CD4-positive, alpha-beta T cell treated with Interleukin-21 for 1 hour (primary cell): ENCODE data around the gene MTAP.

Source experiments
- DNase-seq: peaks from one replicate; pipeline ENCODE4 v3.0.0-alpha.2; 2020

MTAP gene

DNA sequence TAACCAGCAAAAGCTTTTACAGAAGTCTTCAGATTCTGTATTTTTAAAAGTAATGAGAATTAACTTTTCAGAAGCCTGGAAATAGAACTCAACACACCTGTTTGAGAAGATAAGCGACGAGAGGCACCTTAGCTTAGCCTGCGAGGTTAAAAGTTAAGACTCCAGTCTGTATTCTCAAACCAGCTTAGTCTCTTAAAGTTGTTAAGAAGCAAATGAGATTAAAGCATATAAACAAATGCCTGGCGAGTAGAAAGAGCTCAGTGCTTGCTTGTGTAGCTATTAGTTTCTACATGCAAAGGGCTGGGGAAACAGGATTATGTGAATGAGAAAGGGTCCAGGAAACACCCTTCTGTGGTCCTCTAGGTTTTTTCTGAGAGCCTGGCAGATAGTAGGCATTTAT, 51.7 kb downstream of the MTAP start:
- DNase-seq, result no peak

DNA sequence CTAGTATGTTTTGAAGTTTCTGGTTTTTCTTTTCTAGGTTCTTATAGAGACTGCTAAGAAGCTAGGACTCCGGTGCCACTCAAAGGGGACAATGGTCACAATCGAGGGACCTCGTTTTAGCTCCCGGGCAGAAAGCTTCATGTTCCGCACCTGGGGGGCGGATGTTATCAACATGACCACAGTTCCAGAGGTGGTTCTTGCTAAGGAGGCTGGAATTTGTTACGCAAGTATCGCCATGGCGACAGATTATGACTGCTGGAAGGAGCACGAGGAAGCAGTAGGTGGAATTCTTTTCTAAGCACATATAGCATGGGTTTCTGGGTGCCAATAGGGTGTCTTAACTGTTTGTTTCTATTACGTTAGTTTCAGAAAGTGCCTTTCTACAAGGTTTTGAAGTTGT, 52.2 kb downstream of the MTAP start:
- no peak for DNase-seq

GRCh38 chr9:21856301-21857094, 54.1 kb downstream of the MTAP start:
- no peak for DNase-seq

DNA sequence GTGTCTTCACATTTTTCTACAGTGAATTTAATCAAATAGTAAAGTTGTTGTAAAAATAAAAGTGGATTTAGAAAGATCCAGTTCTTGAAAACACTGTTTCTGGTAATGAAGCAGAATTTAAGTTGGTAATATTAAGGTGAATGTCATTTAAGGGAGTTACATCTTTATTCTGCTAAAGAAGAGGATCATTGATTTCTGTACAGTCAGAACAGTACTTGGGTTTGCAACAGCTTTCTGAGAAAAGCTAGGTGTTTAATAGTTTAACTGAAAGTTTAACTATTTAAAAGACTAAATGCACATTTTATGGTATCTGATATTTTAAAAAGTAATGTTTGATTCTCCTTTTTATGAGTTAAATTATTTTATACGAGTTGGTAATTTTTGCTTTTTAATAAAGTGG, 60.4 kb downstream of the MTAP start:
- DNase-seq, result no peak

DNA sequence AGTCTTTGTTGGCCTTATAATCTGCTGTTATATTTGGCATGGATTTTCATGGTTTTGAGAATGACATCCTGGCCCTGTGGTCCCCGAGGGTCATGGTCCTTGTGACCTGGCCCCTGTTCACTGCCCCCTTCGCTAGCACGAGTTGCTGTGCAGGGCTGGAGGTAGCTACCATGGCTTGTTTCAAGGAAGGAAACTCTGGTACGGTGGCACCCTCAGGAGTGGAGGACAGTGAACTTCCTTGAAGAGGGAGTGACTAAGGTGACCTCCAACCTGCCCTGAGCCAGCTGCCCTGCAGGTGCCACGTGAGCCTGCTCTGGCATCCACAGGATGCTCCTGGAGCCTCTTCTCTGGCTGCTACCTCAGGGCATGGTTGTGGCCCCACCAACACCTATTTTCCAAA, 62.1 kb downstream of the MTAP start:
- no peak for DNase-seq

- DNase-seq, result no peak
Measured at GRCh38 chr9:21866302-21866701, 63.9 kb downstream of the MTAP start.

- DNase-seq, result no peak
Measured at GRCh38 chr9:21871256-21871975, 69.0 kb downstream of the MTAP start.

DNA sequence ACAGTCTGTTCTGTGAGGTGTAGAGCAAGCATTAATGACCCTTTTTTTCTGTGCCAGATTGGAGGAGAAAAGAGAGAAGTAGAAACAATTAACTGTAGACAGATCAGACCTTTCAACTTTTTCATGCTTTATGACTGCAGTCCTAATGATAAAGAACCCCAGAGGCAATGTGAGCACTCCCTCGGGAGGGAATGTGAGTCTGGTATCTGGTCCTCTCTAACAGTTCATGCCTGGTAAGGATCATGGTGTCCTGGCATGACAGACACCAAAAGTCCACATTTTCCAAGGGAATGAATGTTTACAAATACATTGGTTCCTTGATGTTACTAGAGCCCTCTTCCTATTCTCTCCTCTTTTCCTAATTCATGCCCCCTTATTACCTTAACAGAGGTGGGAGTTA, 70.3 kb downstream of the MTAP start:
- DNase-seq, result no peak

GRCh38 chr9:21873540-21874221, 71.2 kb downstream of the MTAP start:
- no peak for DNase-seq

DNA sequence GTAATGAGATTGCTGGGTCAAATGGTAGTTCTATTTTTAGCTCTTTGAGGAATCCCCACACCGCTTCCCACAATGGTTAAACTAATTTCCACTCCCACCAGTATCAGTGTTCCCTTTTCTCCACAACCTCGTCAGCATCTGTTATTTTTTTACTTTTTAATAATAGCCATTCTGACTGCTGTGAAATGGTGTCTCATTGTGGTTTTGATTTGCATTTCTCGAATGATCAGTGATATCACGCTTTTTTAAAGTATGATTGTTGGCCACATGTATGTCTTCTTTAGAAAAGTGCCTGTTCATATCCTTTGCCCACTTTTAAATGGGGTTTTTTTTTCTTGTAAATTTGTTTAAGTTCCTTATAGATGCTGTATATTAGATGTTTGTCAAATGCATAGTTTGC, 73.5 kb downstream of the MTAP start:
- DNase-seq, result no peak

GRCh38 chr9:21883642-21884041, 81.2 kb downstream of the MTAP start:
- no peak for DNase-seq

GRCh38 chr9:21889673-21890072, 87.2 kb downstream of the MTAP start:
- DNase-seq, result no peak

- no peak for DNase-seq
Measured at GRCh38 chr9:21890696-21891095, 88.3 kb downstream of the MTAP start.

DNA sequence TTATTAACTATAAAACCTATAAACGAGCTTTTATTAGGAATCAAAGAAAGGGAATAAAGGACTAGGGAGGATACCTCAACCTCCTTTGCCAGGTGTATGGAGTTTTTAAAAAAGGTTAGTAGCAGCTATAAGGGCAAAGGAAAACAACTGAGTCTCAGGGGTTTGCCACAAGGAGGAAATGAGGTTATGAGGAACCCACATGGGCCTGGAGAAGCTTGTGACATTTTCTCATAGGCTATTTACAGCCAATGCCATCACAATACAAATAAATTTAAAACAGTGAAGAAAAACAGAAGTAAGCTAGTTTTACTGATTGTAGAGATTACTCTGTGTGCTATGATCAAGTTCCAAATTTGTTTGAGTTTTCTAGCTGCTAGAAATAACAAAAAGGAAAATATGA, 99.1 kb downstream of the MTAP start:
- no peak for DNase-seq

DNA sequence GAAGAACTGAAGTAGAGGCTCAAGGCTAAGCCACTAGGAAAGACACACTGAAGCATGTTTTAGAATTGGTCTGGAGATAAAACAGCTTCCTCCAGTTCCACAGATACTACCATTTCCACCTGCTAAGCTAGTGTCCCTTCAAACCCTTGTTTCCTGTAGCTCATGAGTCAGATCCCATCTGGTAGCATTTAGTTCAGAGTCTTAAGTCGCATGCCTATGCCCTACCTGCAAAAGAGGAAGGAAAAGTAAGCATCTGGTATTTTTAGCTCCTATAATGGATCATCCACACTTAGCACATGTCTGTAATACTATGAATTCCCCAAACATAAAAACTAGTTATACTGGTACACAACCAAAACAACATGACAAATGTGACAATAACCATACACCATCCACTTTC, 99.7 kb downstream of the MTAP start:
- DNase-seq, result no peak

GRCh38 chr9:21903380-21903965, 101.0 kb downstream of the MTAP start:
- no peak for DNase-seq

GRCh38 chr9:21904371-21904770, 101.9 kb downstream of the MTAP start:
- no peak for DNase-seq

DNA sequence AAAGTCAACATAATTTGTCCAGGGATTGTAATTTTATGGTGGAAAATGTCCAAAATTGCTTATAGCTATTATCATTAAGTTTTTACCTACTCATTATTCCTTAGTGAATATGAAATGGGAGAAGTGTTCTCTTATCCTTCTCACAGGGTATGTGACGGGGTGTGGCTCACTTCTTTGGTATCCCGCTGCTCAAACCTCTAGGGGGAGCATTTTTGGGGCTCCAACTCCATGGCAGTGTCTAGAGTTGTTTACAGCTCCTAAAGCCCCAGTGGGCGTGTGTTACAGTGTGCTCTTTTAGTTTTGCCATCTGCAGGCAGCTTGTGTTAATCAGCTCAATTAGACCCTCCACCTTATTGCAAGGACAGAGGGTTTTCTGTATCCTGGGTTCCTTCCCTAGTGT, 102.3 kb downstream of the MTAP start:
- no peak for DNase-seq

DNA sequence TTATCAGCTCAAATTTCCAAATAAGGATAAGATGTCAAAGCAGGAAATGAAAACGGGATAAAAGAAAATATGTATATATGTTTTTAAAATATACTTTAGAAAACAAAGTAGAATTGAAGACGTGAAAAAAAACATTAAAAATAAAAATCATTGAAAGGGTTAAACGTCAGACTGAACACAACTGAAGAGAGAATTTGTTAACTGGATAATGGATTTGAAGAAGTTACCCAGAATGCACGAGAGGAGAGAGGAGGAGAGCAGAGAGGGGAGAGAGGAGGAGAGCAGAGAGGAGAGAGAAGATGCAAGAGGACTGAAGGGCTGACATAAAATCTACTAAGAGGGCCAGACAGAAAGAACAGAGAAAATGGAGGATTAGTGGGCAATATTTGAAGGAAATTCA, 103.8 kb downstream of the MTAP start:
- no peak for DNase-seq

- DNase-seq, result no peak
Measured at GRCh38 chr9:21906881-21907280, 104.4 kb downstream of the MTAP start.

GRCh38 chr9:21919377-21920362, 117.2 kb downstream of the MTAP start:
- peak; percentile 66 for DNase-seq

GRCh38 chr9:21923694-21924093, 121.3 kb downstream of the MTAP start:
- no peak for DNase-seq
